Hematopoietic multipotent progenitor cell (in vitro differentiated cells): ENCODE results near the gene LENG9. TPM values are rescaled to one million over a fixed set of nuclear protein-coding genes. Genes with fewer than 3 reads are reported as not detected.
"Not testable (repeated sequence)": the region's sequence is repeated elsewhere in the genome, so short reads cannot be mapped to it uniquely, and the experiment has no call there.

Experiments used
- DNase-seq, 3 donors: peaks; one replicate each; pipeline ENCODE4 v3.0.0-alpha.2; 2011 to 2015; ENCODE audit warnings: low read depth in 2 of 3, low spot score in 2 of 3
- total RNA-seq: library from RNA; depleted of rRNA; stranded (reverse); fragments of >200 nt; gene quantifications from one replicate; pipeline ENCODE4 v1.2.3, GENCODE V29; 2012

The LENG9 gene
- total RNA-seq, 1 donor: 10.8 TPM

- DNase-seq: peak in 2 of 3 donors; percentile 32 to 46
Measured at GRCh38 chr19:54480051-54480450, 16.5 kb upstream of the LENG9 start.

GRCh38 chr19:54478677-54479266 is 15.2 kb upstream of the LENG9 start:
- peak in 2 of 3 donors; percentile 57 to 72 for DNase-seq

GRCh38 chr19:54477650-54478049 is 14.1 kb upstream of the LENG9 start:
- no peak for DNase-seq

GRCh38 chr19:54475706-54476105 is 12.1 kb upstream of the LENG9 start:
- no peak for DNase-seq

- DNase-seq: no peak
Measured at GRCh38 chr19:54473892-54474372, 10.4 kb upstream of the LENG9 start.

GRCh38 chr19:54473071-54473891 is 9.7 kb upstream of the LENG9 start, which contains the start of gene CDC42EP5:
CDC42EP5 (minus strand) TSS chr19:54473296; CDS start chr19:54465547, 7,749 bp downstream.
- peak in 2 of 3 donors; percentile 36 to 43 for DNase-seq

GRCh38 chr19:54470991-54471782 is 7.6 kb upstream of the LENG9 start:
- peak in 2 of 3 donors; percentile 34 to 38 for DNase-seq

GRCh38 chr19:54470276-54470887 is 6.8 kb upstream of the LENG9 start:
- DNase-seq: no peak

- no peak for DNase-seq
Measured at GRCh38 chr19:54469496-54469934, 5.9 kb upstream of the LENG9 start.

- DNase-seq: not testable (repeated sequence)
Measured at GRCh38 chr19:54466110-54466480, 2.5 kb upstream of the LENG9 start.

GRCh38 chr19:54465426-54466109 is 2.0 kb upstream of the LENG9 start:
- DNase-seq: no peak

- DNase-seq: peak in 2 of 3 donors; percentile 85 to 89
Measured at GRCh38 chr19:54464630-54465425, 1.2 kb upstream of the LENG9 start.

- peak; percentile 68 to 92 (median 91) for DNase-seq
Measured at GRCh38 chr19:54464044-54464629, 559 bp upstream of the LENG9 start.

GRCh38 chr19:54462655-54463530 is 685 bp downstream of the LENG9 start:
- DNase-seq: peak; percentile 64 to 78 (median 73)

- DNase-seq: no peak
Measured at GRCh38 chr19:54462047-54462654, 1.4 kb downstream of the LENG9 start.

- DNase-seq: no peak
Measured at GRCh38 chr19:54461613-54462012, 2.0 kb downstream of the LENG9 start.

- no peak for DNase-seq
Measured at GRCh38 chr19:54461210-54461609, 2.4 kb downstream of the LENG9 start.
